Fibroblast of lung (primary cell): ENCODE data around the gene TMEM242.

Experiments used
- CTCF ChIP-seq, 2 donors: IDR thresholded peaks in 1 of 2; conservative IDR thresholded peaks in 1 of 2; 1 replicate in 1 of 2; 2 replicates in 1 of 2; pipeline ENCODE4 v1.5.1; 2011 to 2012; ENCODE audit warnings: low read length in 2 of 2, control low read depth in 1 of 2, inconsistent platforms in 1 of 2, low read depth in 1 of 2, mild to moderate bottlenecking in 1 of 2
- EZH2 ChIP-seq: IDR thresholded peaks from 2 replicates; pipeline ENCODE4 v1.5.1; 2012; ENCODE audit warnings: low read length, control low read depth, mild to moderate bottlenecking; ENCODE audit errors: missing control alignments

DNA sequence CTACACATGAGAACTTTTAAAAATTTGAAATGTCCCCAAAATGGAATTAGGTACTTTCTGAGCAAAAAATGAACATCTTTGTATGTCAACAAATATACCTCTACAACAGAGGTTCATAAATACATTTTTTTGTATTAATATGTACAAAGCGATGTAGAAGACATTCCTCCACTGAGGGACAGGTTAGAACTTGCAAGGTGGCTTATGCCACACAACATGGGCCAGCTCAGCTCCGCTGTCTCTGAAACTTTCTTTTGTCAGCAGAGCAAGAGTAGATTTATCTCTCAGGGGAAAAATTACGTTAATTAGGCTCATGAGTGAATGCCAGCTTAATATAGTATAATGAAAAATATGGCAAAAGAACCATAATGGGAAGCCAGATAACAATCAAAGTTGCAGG is 10.6 kb upstream of the TMEM242 start:
- no peak for TF ChIP-seq CTCF (conservative IDR thresholded peaks at IDR 0.05 in 1 of 2, IDR thresholded peaks at IDR 0.05 in 1 of 2; ENCODE audit: low read depth in 1 of 2, low read length in 2 of 2)
- no peak for TF ChIP-seq EZH2
